Activated gamma-delta T cell treated with anti-CD3 and anti-CD28 coated beads, Interleukin-2, amount 50 U/mL, for 16 hours (primary cell): ENCODE data around the gene UBE2E2.
"Not testable (repeated sequence)": the region's sequence is repeated elsewhere in the genome, so short reads cannot be mapped to it uniquely, and the experiment has no call there.

Experiments used
- DNase-seq: peaks from one replicate; pipeline ENCODE4 v3.0.0-alpha.2; 2020; ENCODE audit warnings: low read depth

UBE2E2 gene

GRCh38 chr3:23588547-23588946 is 385.4 kb downstream of the UBE2E2 start:
- DNase-seq = no peak

GRCh38 chr3:23589602-23590001 is 386.5 kb downstream of the UBE2E2 start:
- DNase-seq = no peak

GRCh38 chr3:23590424-23591273 is 387.5 kb downstream of the UBE2E2 start:
- DNase-seq = no peak

GRCh38 chr3:23591374-23591773 is 388.2 kb downstream of the UBE2E2 start:
- DNase-seq = no peak

- no peak for DNase-seq
Observed at GRCh38 chr3:23592961-23593931, 390.1 kb downstream of the UBE2E2 start.

- no peak for DNase-seq
Observed at GRCh38 chr3:23594066-23594465, 390.9 kb downstream of the UBE2E2 start.

GRCh38 chr3:23594894-23595670 is 392.0 kb downstream of the UBE2E2 start:
- DNase-seq = no peak

- no peak for DNase-seq
Observed at GRCh38 chr3:23595851-23596250, 392.7 kb downstream of the UBE2E2 start.

- DNase-seq = no peak
Observed at GRCh38 chr3:23600167-23600871, 397.2 kb downstream of the UBE2E2 start.

- DNase-seq = no peak
Observed at GRCh38 chr3:23601091-23601822, 398.1 kb downstream of the UBE2E2 start.

- no peak for DNase-seq
Observed at GRCh38 chr3:23602971-23603370, 399.8 kb downstream of the UBE2E2 start.

- DNase-seq = no peak
Observed at GRCh38 chr3:23607184-23607847, 404.2 kb downstream of the UBE2E2 start.

GRCh38 chr3:23608650-23609049 is 405.5 kb downstream of the UBE2E2 start:
- DNase-seq = no peak

- DNase-seq = no peak
Observed at GRCh38 chr3:23611737-23612295, 408.7 kb downstream of the UBE2E2 start.

- no peak for DNase-seq
Observed at GRCh38 chr3:23612296-23612891, 409.3 kb downstream of the UBE2E2 start.

- DNase-seq = no peak
Observed at GRCh38 chr3:23615068-23615467, 411.9 kb downstream of the UBE2E2 start.

GRCh38 chr3:23618475-23618874 is 415.3 kb downstream of the UBE2E2 start:
- not testable (repeated sequence) for DNase-seq

- DNase-seq = no peak
Observed at GRCh38 chr3:23619705-23620637, 416.8 kb downstream of the UBE2E2 start.
